ENCODE measurements around the gene CDRT15L2. TPM values are rescaled to one million over a fixed set of nuclear protein-coding genes. Genes with fewer than 3 reads are reported as not detected.
"Not testable (repeated sequence)": the region's sequence is repeated elsewhere in the genome, so short reads cannot be mapped to it uniquely, and the experiment has no call there.

Gene CDRT15L2
- total RNA-seq, 2 experiments from 2014 or later: not detected

DNA sequence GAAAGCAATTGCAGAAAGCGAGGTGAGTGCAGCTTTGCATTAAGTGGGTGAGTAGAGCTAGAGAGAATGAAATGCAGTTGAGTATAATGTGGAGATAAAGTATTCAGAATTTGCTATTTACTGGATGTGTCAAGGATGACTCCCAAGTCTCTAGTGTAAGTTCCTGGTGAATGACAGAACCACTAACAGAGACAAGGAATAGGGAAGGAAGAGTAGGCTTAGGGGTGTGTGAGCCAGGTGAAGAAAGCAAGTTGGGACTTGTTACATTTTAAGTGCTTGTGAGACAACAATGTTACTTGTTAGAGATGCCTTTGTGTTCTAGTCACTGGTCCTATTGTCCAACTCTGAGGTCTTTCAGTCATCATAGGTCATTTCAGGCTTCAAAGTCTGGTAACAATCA lies 26.0 kb downstream of the CDRT15L2 start:
- H3K27ac ChIP-seq (ENCODE audit: low read depth in 1 of 2, low read length in 2 of 2); DNase-seq; H3K4me1 Mint-ChIP-seq (ENCODE audit: low read depth); H3K4me3 Mint-ChIP-seq; intact Hi-C loops (cut with DNase I, micrococcal nuclease); H3K36me3 Mint-ChIP-seq (ENCODE audit: low read depth); ATAC-seq (ENCODE audit: poor library complexity); H3K9me3 ChIP-seq (ENCODE audit: control insufficient read depth in 1 of 2, insufficient read depth in 1 of 2, low read length in 2 of 2); H3K27ac Mint-ChIP-seq; H3K36me3 ChIP-seq (ENCODE audit: insufficient read depth, low read length); H3K9me3 Mint-ChIP-seq; CTCF ChIA-PET; H3K4me1 ChIP-seq (ENCODE audit: insufficient read depth, low read length); POLR2A ChIA-PET; H3K27me3 ChIP-seq (ENCODE audit: control insufficient read depth in 1 of 2, insufficient read depth in 2 of 2, low read length in 2 of 2); H3K4me3 ChIP-seq (ENCODE audit: low read length); H3K27me3 Mint-ChIP-seq: not testable (repeated sequence)

DNA sequence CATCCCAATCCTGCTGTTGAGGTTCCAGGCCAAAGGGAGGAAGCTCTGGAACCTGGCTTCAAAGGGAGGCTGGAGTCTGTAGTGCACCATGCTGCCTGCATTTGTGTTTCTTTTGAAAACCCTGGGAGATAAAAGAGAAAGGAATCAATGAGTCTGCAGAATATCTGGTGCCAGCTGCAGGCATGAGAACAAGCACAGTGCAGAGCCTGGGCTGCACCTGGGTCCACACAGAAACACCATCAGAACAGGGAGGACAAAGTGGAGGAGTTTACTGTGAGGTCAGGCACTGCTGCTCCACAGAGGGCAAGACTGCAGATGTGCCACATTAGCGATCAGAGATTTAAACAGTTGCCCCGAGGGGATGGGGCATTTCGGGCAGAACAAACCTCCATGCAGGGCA lies 30.0 kb downstream of the CDRT15L2 start:
- POLR2A ChIA-PET; H3K9me3 Mint-ChIP-seq; H3K9me3 ChIP-seq (ENCODE audit: control insufficient read depth in 1 of 2, insufficient read depth in 1 of 2, low read length in 2 of 2); H3K4me3 ChIP-seq (ENCODE audit: low read length); H3K27me3 ChIP-seq (ENCODE audit: control insufficient read depth in 1 of 2, insufficient read depth in 2 of 2, low read length in 2 of 2); H3K27ac ChIP-seq (ENCODE audit: low read depth in 1 of 2, low read length in 2 of 2); intact Hi-C loops (cut with DNase I, micrococcal nuclease); H3K4me3 Mint-ChIP-seq; DNase-seq; H3K36me3 ChIP-seq (ENCODE audit: insufficient read depth, low read length); H3K27ac Mint-ChIP-seq; ATAC-seq (ENCODE audit: poor library complexity); CTCF ChIA-PET; H3K4me1 Mint-ChIP-seq (ENCODE audit: low read depth); H3K27me3 Mint-ChIP-seq; H3K36me3 Mint-ChIP-seq (ENCODE audit: low read depth); H3K4me1 ChIP-seq (ENCODE audit: insufficient read depth, low read length): not testable (repeated sequence)

DNA sequence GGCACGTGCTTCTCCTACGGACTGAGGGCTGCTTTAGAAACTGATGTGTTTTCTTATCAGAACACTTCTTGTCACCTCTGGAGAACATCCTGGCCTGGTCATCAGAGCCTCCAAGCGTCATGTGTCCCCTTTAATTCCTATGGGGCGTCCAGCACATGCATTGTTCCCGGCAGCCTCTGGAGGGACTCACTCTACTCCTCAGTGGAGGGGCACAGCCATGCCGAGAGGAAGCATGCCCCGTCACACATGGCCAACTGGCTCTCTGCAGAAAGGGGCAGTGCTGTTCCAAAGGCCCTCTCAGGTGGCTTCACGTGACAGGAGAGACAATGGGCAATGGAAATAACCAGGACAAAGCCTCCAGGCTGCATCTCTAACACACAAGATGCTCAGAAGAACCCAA lies 31.8 kb downstream of the CDRT15L2 start:
- ATAC-seq (ENCODE audit: poor library complexity) (no peak), DNase-seq (no peak)
- Histone ChIP-seq H3K27me3 (ENCODE audit: control insufficient read depth in 1 of 2, insufficient read depth in 2 of 2, low read length in 2 of 2) (no peaks in the 10 kb centered on the region), H3K4me1 (ENCODE audit: insufficient read depth, low read length) (no peaks in the 10 kb centered on the region), H3K36me3 (ENCODE audit: insufficient read depth, low read length) (no peaks in the 10 kb centered on the region), H3K27ac (ENCODE audit: low read depth in 1 of 2, low read length in 2 of 2) (no peak overlapping the region), H3K4me3 (ENCODE audit: low read length) (no peak overlapping the region), H3K9me3 (ENCODE audit: control insufficient read depth in 1 of 2, insufficient read depth in 1 of 2, low read length in 2 of 2) (no peaks in the 10 kb centered on the region)
- H3K9me3 Mint-ChIP-seq: no peaks in the 10 kb centered on the region
- H3K4me3 Mint-ChIP-seq: no peak overlapping the region
- H3K27me3 Mint-ChIP-seq: no peaks in the 10 kb centered on the region
- intact Hi-C loops (cut with DNase I, micrococcal nuclease): no loop called here
- TF ChIP-seq, protein P1, sequence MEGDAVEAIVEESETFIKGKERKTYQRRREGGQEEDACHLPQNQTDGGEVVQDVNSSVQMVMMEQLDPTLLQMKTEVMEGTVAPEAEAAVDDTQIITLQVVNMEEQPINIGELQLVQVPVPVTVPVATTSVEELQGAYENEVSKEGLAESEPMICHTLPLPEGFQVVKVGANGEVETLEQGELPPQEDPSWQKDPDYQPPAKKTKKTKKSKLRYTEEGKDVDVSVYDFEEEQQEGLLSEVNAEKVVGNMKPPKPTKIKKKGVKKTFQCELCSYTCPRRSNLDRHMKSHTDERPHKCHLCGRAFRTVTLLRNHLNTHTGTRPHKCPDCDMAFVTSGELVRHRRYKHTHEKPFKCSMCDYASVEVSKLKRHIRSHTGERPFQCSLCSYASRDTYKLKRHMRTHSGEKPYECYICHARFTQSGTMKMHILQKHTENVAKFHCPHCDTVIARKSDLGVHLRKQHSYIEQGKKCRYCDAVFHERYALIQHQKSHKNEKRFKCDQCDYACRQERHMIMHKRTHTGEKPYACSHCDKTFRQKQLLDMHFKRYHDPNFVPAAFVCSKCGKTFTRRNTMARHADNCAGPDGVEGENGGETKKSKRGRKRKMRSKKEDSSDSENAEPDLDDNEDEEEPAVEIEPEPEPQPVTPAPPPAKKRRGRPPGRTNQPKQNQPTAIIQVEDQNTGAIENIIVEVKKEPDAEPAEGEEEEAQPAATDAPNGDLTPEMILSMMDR (IDR thresholded peaks at IDR 0.05): no peak
- POLR2A ChIA-PET: no interaction called here
- H3K4me1 Mint-ChIP-seq (ENCODE audit: low read depth): no peaks in the 10 kb centered on the region
- CTCF ChIA-PET: no interaction called here
- no peaks in the 10 kb centered on the region for H3K36me3 Mint-ChIP-seq (ENCODE audit: low read depth)
- no peak overlapping the region for H3K27ac Mint-ChIP-seq

DNA sequence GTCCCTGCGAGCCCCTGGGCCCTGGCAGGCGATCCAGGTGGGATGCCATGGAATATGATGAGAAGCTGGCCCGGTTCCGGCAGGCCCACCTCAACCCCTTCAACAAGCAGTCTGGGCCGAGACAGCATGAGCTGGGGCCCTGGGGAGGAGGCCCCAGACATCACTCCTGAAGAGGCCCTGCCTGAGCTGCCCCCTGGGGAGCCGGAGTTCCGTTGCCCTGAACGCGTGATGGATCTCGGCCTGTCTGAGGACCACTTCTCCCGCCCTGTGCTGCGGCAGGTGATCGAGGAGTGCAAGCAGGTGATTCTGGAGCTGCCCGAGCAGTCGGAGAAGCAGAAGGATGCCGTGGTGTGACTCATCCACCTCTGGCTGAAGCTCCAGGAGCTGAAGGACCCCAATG lies 33.1 kb downstream of the CDRT15L2 start:
- H3K36me3 ChIP-seq (ENCODE audit: insufficient read depth, low read length): no peaks in the 10 kb centered on the region
- H3K4me1 ChIP-seq (ENCODE audit: insufficient read depth, low read length): no peaks in the 10 kb centered on the region
- H3K4me3 ChIP-seq (ENCODE audit: low read length): no peak overlapping the region
- ATAC-seq (ENCODE audit: poor library complexity) (no peak), DNase-seq (no peak)
- TF ChIP-seq, protein P1 (IDR thresholded peaks at IDR 0.05): no peak
- H3K27ac Mint-ChIP-seq: no peak overlapping the region
- CTCF ChIA-PET: no interaction called here
- no peaks in the 10 kb centered on the region for H3K9me3 Mint-ChIP-seq
- no peaks in the 10 kb centered on the region for H3K27me3 Mint-ChIP-seq
- H3K36me3 Mint-ChIP-seq (ENCODE audit: low read depth): no peaks in the 10 kb centered on the region
- no peaks in the 10 kb centered on the region for H3K9me3 ChIP-seq (ENCODE audit: control insufficient read depth in 1 of 2, insufficient read depth in 1 of 2, low read length in 2 of 2)
- intact Hi-C loops (cut with DNase I, micrococcal nuclease): no loop called here
- H3K27me3 ChIP-seq (ENCODE audit: control insufficient read depth in 1 of 2, insufficient read depth in 2 of 2, low read length in 2 of 2): no peaks in the 10 kb centered on the region
- H3K4me3 Mint-ChIP-seq: no peak overlapping the region
- H3K27ac ChIP-seq (ENCODE audit: low read depth in 1 of 2, low read length in 2 of 2): no peak overlapping the region
- H3K4me1 Mint-ChIP-seq (ENCODE audit: low read depth): no peaks in the 10 kb centered on the region
- POLR2A ChIA-PET: no interaction called here
